Fibroblast of lung (primary cell): Measurements from ENCODE around the gene HDHD3. TPM values are rescaled to one million over a fixed set of nuclear protein-coding genes. Genes with fewer than 3 reads are reported as not detected.

Experiments
- DNase-seq, 2 donors: peaks; one replicate each; pipeline versions ENCODE4 v3.0.0 to v3.0.0-alpha.2; 2010; ENCODE audit warnings: low read depth in 2 of 2
- H2AFZ ChIP-seq: 2 replicates; pipeline ENCODE4 v1.5.1; 2012; ENCODE audit warnings: low read length, control low read depth, inconsistent platforms
- H3K27ac ChIP-seq: 2 replicates; pipeline ENCODE4 v1.5.1; 2011; ENCODE audit warnings: low read length, control low read depth; ENCODE audit not compliant: insufficient read depth
- H3K27me3 ChIP-seq: 2 replicates; pipeline ENCODE4 v1.5.1; 2011; ENCODE audit warnings: mild to moderate bottlenecking, low read length; ENCODE audit not compliant: control insufficient read depth, insufficient read depth
- H3K36me3 ChIP-seq: 2 replicates; pipeline ENCODE4 v1.5.1; 2011; ENCODE audit warnings: low read length; ENCODE audit not compliant: control insufficient read depth, insufficient read depth
- H3K4me1 ChIP-seq: 2 replicates; pipeline ENCODE4 v1.5.1; 2011; ENCODE audit warnings: low read length; ENCODE audit not compliant: control insufficient read depth, insufficient read depth; ENCODE audit errors: extremely low read depth
- H3K4me2 ChIP-seq: 2 replicates; pipeline ENCODE4 v1.5.1; 2011; ENCODE audit warnings: low read length, control low read depth; ENCODE audit not compliant: insufficient read depth; ENCODE audit errors: extremely low read depth
- H3K4me3 ChIP-seq, 4 experiments: fragments of 200-600 bp in 1 of 4; sonication (generic) in 1 of 4; replicated peaks in 1 of 4; 2 replicates each; pipeline ENCODE4 v1.5.1; 2011 to 2016; ENCODE audit warnings: low read length in 4 of 4, low read depth in 3 of 4, mild to moderate bottlenecking in 3 of 4, control low read depth in 2 of 4, inconsistent platforms in 1 of 4, mixed read lengths in 1 of 4; ENCODE audit not compliant: insufficient read depth in 1 of 4; ENCODE audit errors: control extremely low read depth in 1 of 4
- H3K79me2 ChIP-seq: 2 replicates; pipeline ENCODE4 v1.5.1; 2012; ENCODE audit warnings: mild to moderate bottlenecking, low read length, inconsistent platforms; ENCODE audit not compliant: control insufficient read depth, insufficient read depth
- H3K9ac ChIP-seq: 2 replicates; pipeline ENCODE4 v1.5.1; 2011; ENCODE audit warnings: mild to moderate bottlenecking, low read length, control low read depth; ENCODE audit not compliant: insufficient read depth
- H3K9me3 ChIP-seq: 2 replicates; pipeline ENCODE4 v1.5.1; 2012; ENCODE audit warnings: low read depth, low read length; ENCODE audit not compliant: control insufficient read depth, insufficient read depth
- H4K20me1 ChIP-seq: 2 replicates; pipeline ENCODE4 v1.5.1; 2011; ENCODE audit warnings: low read length; ENCODE audit not compliant: control insufficient read depth, insufficient read depth; ENCODE audit errors: extremely low read depth
- CTCF ChIP-seq, 2 donors: IDR thresholded peaks in 1 of 2; conservative IDR thresholded peaks in 1 of 2; 1 replicate in 1 of 2; 2 replicates in 1 of 2; pipeline ENCODE4 v1.5.1; 2011 to 2012; ENCODE audit warnings: low read length in 2 of 2, control low read depth in 1 of 2, inconsistent platforms in 1 of 2, low read depth in 1 of 2, mild to moderate bottlenecking in 1 of 2
- EZH2 ChIP-seq: IDR thresholded peaks from 2 replicates; pipeline ENCODE4 v1.5.1; 2012; ENCODE audit warnings: low read length, control low read depth, mild to moderate bottlenecking; ENCODE audit errors: missing control alignments
- polyA plus RNA-seq, 2 donors: library from polyadenylated mRNA; depleted of rRNA in 1 of 2; stranded (reverse) in 1 of 2; unstranded in 1 of 2; fragments of >200 nt; gene quantifications; 2 replicates each; pipeline ENCODE4 v1.2.1, GENCODE V29; 2011 to 2012; ENCODE audit warnings: missing spikeins in 1 of 2
- total RNA-seq: library from RNA; depleted of rRNA; stranded (reverse); fragments of >200 nt; gene quantifications from 2 replicates; pipeline ENCODE4 v1.2.1, GENCODE V29; 2014

The HDHD3 gene
- total and polyA plus RNA-seq, 2 donors (not counting 1 experiment from before 2014, with no cell fraction given) = 6.5 to 14.2 TPM

DNA sequence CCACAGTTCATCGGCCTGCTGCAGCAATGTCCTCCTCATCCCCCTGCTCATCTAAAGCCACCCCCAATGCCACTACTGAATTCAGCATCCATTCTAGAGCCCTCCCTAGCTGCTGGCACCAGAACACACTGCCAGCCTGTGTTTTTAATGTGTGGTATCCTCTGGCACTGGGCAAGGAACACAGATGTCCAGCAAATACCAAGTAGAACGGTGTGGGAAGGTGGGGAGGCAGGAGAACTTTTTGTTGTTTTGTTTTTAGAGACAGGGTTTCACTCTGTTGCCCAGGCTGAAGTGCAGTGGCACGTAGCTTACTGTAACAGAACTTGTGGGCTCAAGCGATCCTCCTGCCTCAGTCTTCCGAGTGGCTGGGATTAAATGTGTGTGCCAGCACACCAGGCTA lies 4.7 kb downstream of the HDHD3 start:
- Histone ChIP-seq H3K4me1 (peaks cover 2% of the 10 kb centered on the region), H3K27ac (no peak overlapping the region)
- no peak for TF ChIP-seq EZH2
- no peak for TF ChIP-seq CTCF (conservative IDR thresholded peaks at IDR 0.05 in 1 of 2, IDR thresholded peaks at IDR 0.05 in 1 of 2; ENCODE audit: low read depth in 1 of 2, low read length in 2 of 2)

DNA sequence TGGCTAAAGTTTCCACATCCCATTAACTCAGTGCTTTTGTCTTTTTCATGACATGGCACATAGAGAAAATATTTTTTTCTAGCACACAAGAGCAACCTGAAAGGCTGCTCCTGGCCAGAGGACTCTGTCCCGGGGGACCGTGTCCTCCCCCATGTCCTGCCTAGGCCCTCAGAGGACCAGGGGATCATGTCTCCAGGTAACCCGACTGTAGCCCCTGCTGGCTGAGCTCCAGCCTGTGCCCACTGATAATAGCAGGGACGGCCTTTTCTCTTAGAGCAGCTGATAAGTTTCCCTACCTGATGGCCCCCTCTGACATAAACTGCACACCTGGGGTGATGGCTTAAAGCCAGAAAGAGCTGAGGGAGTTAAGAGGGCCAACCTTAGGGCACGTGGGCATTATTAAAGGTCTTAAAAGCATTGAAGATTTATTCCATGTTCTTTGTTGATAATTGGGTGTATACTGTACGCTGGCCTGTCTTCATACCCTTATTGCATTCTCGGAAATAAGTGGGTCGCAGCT lies 5.9 kb downstream of the HDHD3 start:
- no peak overlapping the region for H3K27ac ChIP-seq
- H3K4me3 ChIP-seq = no peak overlapping the region
- H4K20me1 ChIP-seq = no peaks in the 10 kb centered on the region
- no peaks in the 10 kb centered on the region for H3K27me3 ChIP-seq
- no peaks in the 10 kb centered on the region for H3K9me3 ChIP-seq
- peaks cover 2% of the 10 kb centered on the region for H3K4me1 ChIP-seq
- no peak overlapping the region for H3K9ac ChIP-seq
- DNase-seq = no peak
- H3K36me3 ChIP-seq = peaks cover 4% of the 10 kb centered on the region
- H2AFZ ChIP-seq = no peak overlapping the region
- H3K79me2 ChIP-seq = no peaks in the 10 kb centered on the region
- TF ChIP-seq EZH2 (no peak), CTCF (conservative IDR thresholded peaks at IDR 0.05 in 1 of 2, IDR thresholded peaks at IDR 0.05 in 1 of 2; ENCODE audit: low read depth in 1 of 2, low read length in 2 of 2) (no peak)
- no peak overlapping the region for H3K4me2 ChIP-seq

More for the DNA sequence above, 4.7 kb downstream of the HDHD3 start:
- DNase-seq = no peak
- Histone ChIP-seq H3K9ac (no peak overlapping the region), H3K4me2 (no peak overlapping the region), H3K36me3 (peaks cover 4% of the 10 kb centered on the region), H4K20me1 (no peaks in the 10 kb centered on the region), H2AFZ (no peak overlapping the region), H3K4me3 (no peak overlapping the region), H3K27me3 (no peaks in the 10 kb centered on the region), H3K9me3 (no peaks in the 10 kb centered on the region), H3K79me2 (no peaks in the 10 kb centered on the region)

- H3K9me3 ChIP-seq = no peaks in the 10 kb centered on the region
- TF ChIP-seq EZH2 (no peak), CTCF (conservative IDR thresholded peaks at IDR 0.05 in 1 of 2, IDR thresholded peaks at IDR 0.05 in 1 of 2; ENCODE audit: low read depth in 1 of 2, low read length in 2 of 2) (no peak)
- H3K4me1 ChIP-seq = no peaks in the 10 kb centered on the region
- H4K20me1 ChIP-seq = no peaks in the 10 kb centered on the region
- no peak overlapping the region for H3K4me2 ChIP-seq
- no peak for DNase-seq
- H3K79me2 ChIP-seq = no peaks in the 10 kb centered on the region
- no peak overlapping the region for H2AFZ ChIP-seq
- no peak overlapping the region for H3K4me3 ChIP-seq
- H3K9ac ChIP-seq = no peak overlapping the region
- no peaks in the 10 kb centered on the region for H3K27me3 ChIP-seq
- H3K36me3 ChIP-seq = peaks cover 4% of the 10 kb centered on the region
- H3K27ac ChIP-seq = no peak overlapping the region
These were observed 7.0 kb downstream of the HDHD3 start for GRCh38 chr9:113369855-113370140.
